Upper lobe of left lung (tissue), 4 donors: ENCODE results near the gene SOST.

Experiments
- EP300 ChIP-seq, 4 donors: sonication (generic); formaldehyde crosslinking; IDR thresholded peaks; one replicate each; pipeline ENCODE4 v1.5.1; 2017; ENCODE audit warnings: antibody characterized with exemption in 4 of 4, control low read depth in 2 of 4
- POLR2A ChIP-seq, 4 donors: fragments of 450-650 bp; IDR thresholded peaks; one replicate each; pipeline ENCODE4 v1.5.1; 2016 to 2017; ENCODE audit warnings: antibody characterized with exemption in 4 of 4, mild to moderate bottlenecking in 2 of 4
- POLR2AphosphoS5 ChIP-seq, 2 donors: sonication (generic); formaldehyde crosslinking; IDR thresholded peaks; one replicate each; pipeline ENCODE4 v1.5.1; 2017; ENCODE audit warnings: antibody characterized with exemption in 2 of 2
- TF ChIP-seq, protein P1 (sequence below), 6 experiments: fragments of 450-650 bp in 4 of 6; fragments of 200-600 bp in 2 of 6; sonication (generic) in 2 of 6; IDR thresholded peaks; one replicate each; pipeline ENCODE4 v1.5.1; 2016 to 2019; ENCODE audit warnings: antibody characterized with exemption in 6 of 6

DNA sequence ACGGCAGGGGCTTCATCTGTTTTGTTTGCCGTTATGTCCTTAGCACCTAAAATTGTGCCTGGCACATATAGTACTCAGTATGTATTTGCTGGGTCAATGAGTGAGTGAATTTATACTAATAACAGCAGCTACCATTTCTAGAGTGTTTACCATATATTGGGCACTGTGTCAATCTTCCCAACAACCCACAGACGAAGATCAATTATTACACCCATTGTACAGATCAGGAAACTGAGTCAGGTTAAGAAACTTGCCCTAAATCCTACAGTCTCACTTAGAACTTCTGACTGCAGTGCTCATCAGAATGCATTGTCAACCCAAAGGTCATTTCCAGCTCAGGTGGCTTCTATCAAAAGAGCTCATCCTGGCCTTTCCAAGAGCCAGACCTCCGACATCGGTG lies 52.4 kb downstream of the SOST start:
- TF ChIP-seq EP300 (IDR thresholded peaks at IDR 0.05) (no peak), POLR2A (IDR thresholded peaks at IDR 0.05) (no peak), POLR2AphosphoS5 (IDR thresholded peaks at IDR 0.05) (no peak)
- TF ChIP-seq, protein P1, sequence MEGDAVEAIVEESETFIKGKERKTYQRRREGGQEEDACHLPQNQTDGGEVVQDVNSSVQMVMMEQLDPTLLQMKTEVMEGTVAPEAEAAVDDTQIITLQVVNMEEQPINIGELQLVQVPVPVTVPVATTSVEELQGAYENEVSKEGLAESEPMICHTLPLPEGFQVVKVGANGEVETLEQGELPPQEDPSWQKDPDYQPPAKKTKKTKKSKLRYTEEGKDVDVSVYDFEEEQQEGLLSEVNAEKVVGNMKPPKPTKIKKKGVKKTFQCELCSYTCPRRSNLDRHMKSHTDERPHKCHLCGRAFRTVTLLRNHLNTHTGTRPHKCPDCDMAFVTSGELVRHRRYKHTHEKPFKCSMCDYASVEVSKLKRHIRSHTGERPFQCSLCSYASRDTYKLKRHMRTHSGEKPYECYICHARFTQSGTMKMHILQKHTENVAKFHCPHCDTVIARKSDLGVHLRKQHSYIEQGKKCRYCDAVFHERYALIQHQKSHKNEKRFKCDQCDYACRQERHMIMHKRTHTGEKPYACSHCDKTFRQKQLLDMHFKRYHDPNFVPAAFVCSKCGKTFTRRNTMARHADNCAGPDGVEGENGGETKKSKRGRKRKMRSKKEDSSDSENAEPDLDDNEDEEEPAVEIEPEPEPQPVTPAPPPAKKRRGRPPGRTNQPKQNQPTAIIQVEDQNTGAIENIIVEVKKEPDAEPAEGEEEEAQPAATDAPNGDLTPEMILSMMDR (IDR thresholded peaks at IDR 0.05) = no peak
